Upper lobe of right lung (tissue), 1 donor: ENCODE data around the gene KLHL33. TPM values are rescaled to one million over a fixed set of nuclear protein-coding genes. Genes with fewer than 3 reads are reported as not detected.

Experiments
- ATAC-seq: fragments of 200-7000 bp; cut with Tn5 transposase; one replicate; pipeline ENCODE4 v1.9.1; 2020; ENCODE audit warnings: mild to moderate bottlenecking, moderate library complexity
- DNase-seq: peaks from one replicate; pipeline ENCODE4 v3.0.0-alpha.2; 2020
- H3K27ac ChIP-seq: fragments of 200-600 bp; one replicate; pipeline ENCODE4 v1.8.0; 2022
- H3K27me3 ChIP-seq: fragments of 200-600 bp; one replicate; pipeline ENCODE4 v1.8.0; 2022; ENCODE audit warnings: mild to moderate bottlenecking
- H3K36me3 ChIP-seq: fragments of 200-600 bp; one replicate; pipeline ENCODE4 v1.8.0; 2022
- H3K4me1 ChIP-seq: fragments of 200-600 bp; one replicate; pipeline ENCODE4 v1.8.0; 2022
- H3K4me3 ChIP-seq: fragments of 200-600 bp; one replicate; pipeline ENCODE4 v1.8.0; 2022; ENCODE audit warnings: mild to moderate bottlenecking
- H3K9me3 ChIP-seq: fragments of 200-600 bp; one replicate; pipeline ENCODE4 v1.8.0; 2022
- intact Hi-C: fragments of 100-400 bp; cut with DNase I; formaldehyde crosslinking; loops from one replicate; pipeline ENCODE4 v1.11.0; 2022
- total RNA-seq: library from RNA; stranded (reverse); fragmentation: NEBNext Ultra II Directional; extraction: Animal tissue kit (Norgen Biotek cat#: 25700); gene quantifications from one replicate; pipeline ENCODE4 v1.2.1, GENCODE V29; 2021
- TF ChIP-seq, protein P1 (sequence below): fragments of 200-600 bp; IDR thresholded peaks from one replicate; pipeline ENCODE4 v1.8.0; 2022; ENCODE audit warnings: antibody characterized with exemption
- donor health status: DM: no; HTN: yes; CAD: no; lungs with severe emphysema.

KLHL33 gene
- total RNA-seq, 1 donor from 2014 or later, result 0.29 TPM

DNA sequence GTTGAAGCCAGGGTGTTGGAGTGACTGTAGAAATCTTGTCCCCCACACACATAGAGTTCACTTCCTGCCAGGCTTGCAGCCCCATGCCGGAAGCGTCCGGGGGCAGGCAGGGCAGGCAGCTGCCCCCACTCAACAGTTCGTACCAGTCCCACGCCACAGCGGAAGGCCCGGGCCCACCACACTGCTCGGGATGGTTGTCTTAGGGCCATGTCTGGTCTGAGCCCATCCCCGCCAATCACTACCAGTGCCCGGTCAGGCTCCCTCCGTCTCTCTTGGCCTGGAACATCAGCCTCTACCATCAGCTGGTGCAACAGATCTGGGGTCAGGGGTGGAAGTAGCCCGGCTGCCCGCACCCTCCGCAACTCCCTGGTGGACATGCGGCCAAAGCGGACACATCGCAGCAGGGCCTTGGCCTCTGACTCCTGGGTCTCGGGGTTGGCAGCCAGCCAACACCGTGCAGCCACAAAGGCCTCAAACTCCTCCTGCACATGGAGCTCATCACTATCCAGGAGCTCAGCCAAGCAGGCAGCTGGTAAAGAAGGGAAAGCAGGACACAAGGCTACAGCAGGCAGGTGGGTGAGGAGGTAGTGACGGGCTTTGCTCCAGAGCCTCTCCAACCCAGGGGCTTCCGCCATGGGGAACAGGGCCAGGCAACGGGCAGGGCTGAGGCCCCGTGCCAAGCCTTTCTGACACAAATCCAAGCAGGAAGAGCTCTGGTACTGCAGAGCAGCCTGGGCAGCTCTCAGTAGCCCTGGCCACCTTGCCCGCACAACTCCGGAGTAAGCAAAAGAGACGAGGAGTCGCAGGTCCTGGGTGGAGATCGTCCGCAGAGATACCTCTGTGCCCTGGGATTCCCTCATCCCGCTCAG is 5.9 kb downstream of the KLHL33 start:
- TF ChIP-seq, protein P1, sequence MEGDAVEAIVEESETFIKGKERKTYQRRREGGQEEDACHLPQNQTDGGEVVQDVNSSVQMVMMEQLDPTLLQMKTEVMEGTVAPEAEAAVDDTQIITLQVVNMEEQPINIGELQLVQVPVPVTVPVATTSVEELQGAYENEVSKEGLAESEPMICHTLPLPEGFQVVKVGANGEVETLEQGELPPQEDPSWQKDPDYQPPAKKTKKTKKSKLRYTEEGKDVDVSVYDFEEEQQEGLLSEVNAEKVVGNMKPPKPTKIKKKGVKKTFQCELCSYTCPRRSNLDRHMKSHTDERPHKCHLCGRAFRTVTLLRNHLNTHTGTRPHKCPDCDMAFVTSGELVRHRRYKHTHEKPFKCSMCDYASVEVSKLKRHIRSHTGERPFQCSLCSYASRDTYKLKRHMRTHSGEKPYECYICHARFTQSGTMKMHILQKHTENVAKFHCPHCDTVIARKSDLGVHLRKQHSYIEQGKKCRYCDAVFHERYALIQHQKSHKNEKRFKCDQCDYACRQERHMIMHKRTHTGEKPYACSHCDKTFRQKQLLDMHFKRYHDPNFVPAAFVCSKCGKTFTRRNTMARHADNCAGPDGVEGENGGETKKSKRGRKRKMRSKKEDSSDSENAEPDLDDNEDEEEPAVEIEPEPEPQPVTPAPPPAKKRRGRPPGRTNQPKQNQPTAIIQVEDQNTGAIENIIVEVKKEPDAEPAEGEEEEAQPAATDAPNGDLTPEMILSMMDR, result no peak
- intact Hi-C loops, result no loop called here
- H3K36me3 ChIP-seq, result no peaks in the 10 kb centered on the region
- ATAC-seq (peak; percentile 69), DNase-seq (peak; percentile 79)
- H3K9me3 ChIP-seq, result no peaks in the 10 kb centered on the region
- H3K27me3 ChIP-seq, result no peaks in the 10 kb centered on the region
- H3K4me1 ChIP-seq, result peaks cover 4% of the 10 kb centered on the region
- H3K4me3 ChIP-seq, result no peak overlapping the region
- H3K27ac ChIP-seq, result no peak overlapping the region

DNA sequence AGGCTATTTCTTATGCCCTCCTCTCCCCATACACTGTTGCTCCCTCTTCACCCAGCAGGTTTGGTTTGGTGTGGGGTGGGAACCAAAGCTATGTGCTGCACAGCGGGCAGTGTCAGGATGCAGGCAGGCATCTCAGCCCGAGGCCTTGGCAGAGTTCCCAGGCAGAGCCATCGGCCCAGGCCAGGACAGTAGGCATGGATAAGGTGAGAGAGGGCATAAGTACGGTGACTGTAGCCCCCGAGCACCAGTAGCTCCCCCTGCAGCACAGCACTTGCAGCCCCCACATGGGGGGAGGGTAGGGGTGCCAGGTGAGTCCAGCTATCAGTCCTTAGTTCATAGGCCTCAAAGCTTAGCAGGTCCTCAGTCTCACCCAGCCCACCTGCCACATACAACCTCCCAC is 7.2 kb downstream of the KLHL33 start:
- H3K4me3 ChIP-seq, result no peak overlapping the region
- H3K27ac ChIP-seq, result no peak overlapping the region
- no peaks in the 10 kb centered on the region for H3K27me3 ChIP-seq
- no peaks in the 10 kb centered on the region for H3K9me3 ChIP-seq
- intact Hi-C loops, result no loop called here
- H3K36me3 ChIP-seq, result no peaks in the 10 kb centered on the region
- DNase-seq (no peak), ATAC-seq (no peak)
- TF ChIP-seq, protein P1, result no peak
- peaks cover 4% of the 10 kb centered on the region for H3K4me1 ChIP-seq

DNA sequence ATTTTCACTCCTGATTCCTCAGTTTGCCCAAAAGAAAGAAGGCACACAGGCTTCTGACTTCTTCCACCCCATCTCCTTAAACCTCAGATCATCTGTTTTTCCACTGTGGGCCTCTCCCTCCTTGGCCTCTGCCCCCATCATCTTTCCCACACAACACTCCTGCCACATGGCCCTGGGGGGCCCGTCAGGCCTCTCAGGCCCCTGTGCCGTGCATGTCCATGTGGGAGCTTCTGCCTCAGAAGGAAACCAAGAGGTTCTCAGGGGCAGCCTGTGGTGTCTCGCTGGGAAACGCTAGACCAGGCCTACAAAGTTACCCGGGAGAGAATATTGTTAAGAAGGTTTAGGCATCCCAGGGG is 8.0 kb downstream of the KLHL33 start:
- Histone ChIP-seq H3K9me3 (no peaks in the 10 kb centered on the region), H3K4me3 (no peak overlapping the region), H3K4me1 (peaks cover 4% of the 10 kb centered on the region), H3K27me3 (no peaks in the 10 kb centered on the region), H3K27ac (peak overlapping the region; percentile 55), H3K36me3 (no peaks in the 10 kb centered on the region)
- no peak for DNase-seq
- no peak for ATAC-seq
- TF ChIP-seq, protein P1, result no peak
- intact Hi-C loops, result no loop called here

DNA sequence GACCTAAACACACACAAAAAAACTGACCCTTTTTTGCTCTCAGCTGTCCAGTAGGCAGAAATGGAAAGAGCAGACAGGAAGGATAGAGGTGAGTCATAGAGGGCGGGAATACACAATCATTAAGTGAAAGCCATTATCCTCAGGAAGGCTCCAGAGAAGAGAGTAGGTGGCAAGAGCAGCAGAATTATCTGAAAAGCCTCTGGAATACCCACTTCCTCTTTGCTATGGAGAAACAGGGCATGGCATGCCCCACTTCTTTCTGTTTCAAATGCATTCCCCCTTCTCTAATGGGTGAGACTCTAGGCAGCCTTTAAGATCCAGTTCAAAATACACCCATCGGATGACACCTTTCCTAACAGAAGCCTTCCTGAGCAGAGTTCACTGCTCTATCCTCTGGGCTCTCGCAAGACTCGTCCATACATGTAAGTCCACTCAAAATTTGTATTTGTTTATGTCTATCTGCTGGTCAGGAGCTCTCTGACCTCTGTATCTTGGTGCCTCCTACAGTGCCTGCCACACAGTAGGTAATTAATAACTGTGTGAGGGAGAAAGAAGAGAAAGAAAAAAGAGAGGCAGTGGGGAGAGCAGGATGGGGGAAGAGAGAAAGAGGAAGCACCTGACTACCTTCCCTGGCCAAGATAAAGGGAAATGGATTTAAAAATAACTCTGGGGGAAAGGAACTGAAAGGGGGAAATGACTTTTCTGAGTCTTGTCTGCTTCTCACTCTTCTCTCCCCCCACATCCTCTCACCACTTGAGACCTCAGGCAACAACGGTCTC is 8.5 kb downstream of the KLHL33 start:
- no peak overlapping the region for H3K4me3 ChIP-seq
- DNase-seq (no peak), ATAC-seq (peak; percentile 73)
- H3K36me3 ChIP-seq, result no peaks in the 10 kb centered on the region
- intact Hi-C loops, result no loop called here
- peak overlapping the region; percentile 55 for H3K27ac ChIP-seq
- peaks cover 4% of the 10 kb centered on the region for H3K4me1 ChIP-seq
- TF ChIP-seq, protein P1, result no peak
- no peaks in the 10 kb centered on the region for H3K9me3 ChIP-seq
- H3K27me3 ChIP-seq, result no peaks in the 10 kb centered on the region

DNA sequence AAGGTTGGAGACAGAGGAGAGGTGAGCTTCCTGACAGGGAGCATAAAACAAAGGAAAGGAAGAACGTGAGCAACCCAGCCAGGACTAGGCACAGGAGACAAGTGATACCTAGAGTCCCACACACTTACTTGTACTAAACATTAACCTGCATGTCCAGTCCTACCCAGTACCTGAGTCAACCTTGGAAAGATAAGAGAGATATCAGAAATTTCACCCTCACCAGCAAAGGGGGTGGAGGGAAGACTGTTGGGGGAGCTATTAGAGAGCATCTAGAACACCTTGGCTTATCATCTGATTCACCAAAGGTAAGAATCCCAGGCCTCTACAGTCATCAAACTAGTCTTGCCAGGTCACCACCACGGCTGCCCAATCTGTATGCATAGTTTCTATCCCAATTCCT is 11.1 kb downstream of the KLHL33 start:
- H3K9me3 ChIP-seq, result no peaks in the 10 kb centered on the region
- H3K4me1 ChIP-seq, result peaks cover 4% of the 10 kb centered on the region
- intact Hi-C loops, result no loop called here
- H3K27me3 ChIP-seq, result no peaks in the 10 kb centered on the region
- DNase-seq (no peak), ATAC-seq (no peak)
- H3K4me3 ChIP-seq, result no peak overlapping the region
- no peaks in the 10 kb centered on the region for H3K36me3 ChIP-seq
- no peak overlapping the region for H3K27ac ChIP-seq
- TF ChIP-seq, protein P1, result no peak
